GM20000 (cell line): ENCODE results near the gene UBTF.

ENCODE experiments used
- DNase-seq: peaks from one replicate; pipeline ENCODE4 v3.0.0; 2012; ENCODE audit warnings: low spot score
- CTCF ChIP-seq: IDR thresholded peaks from 2 replicates; pipeline ENCODE4 v1.5.1; 2012; ENCODE audit warnings: mild to moderate bottlenecking, control low read depth; ENCODE audit errors: extremely low read depth, missing control alignments

The UBTF gene

GRCh38 chr17:44254361-44255095, 35.1 kb upstream of the UBTF start:
- no peak for TF ChIP-seq CTCF
- no peak for DNase-seq

DNA sequence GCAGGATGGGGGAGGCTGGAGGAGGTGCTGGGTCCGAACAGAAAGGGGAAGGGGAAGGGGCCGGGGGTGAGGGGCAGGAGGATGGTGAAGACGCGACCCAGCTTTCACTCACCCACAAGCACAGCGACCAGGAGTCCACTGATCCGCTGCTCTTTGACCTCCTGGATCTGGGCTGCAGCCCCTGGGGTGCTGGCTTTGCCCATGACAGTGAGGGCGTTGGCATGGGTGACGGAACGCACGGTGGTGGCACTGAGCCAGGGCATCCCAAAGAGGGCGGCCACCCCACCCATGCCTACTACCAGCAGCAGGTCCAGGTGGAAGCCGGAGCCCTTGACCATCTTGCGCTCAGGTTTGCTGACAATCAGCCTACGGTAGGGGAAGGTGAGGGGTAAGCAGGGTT, 33.5 kb upstream of the UBTF start:
- no peak for TF ChIP-seq CTCF
- no peak for DNase-seq

DNA sequence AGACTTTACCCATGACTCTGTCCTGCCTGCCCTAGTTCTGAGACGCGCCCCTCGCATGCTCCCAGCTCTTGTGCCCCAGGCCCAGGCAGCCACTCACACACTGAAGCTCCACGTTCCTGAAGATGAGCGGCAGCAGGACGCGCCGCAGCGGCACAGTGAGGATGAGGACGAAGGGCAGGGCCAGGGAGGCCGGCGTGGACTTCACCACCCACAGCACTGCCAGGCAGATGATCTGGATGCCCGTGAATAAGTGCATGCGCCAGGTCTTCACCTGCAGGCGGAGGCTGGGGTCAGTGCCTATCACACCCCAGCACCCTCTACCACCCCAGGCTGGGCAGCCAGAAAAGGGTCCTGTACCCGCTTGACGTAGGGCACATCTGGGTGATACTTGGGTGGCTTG, 31.6 kb upstream of the UBTF start:
- no peak for DNase-seq
- no peak for TF ChIP-seq CTCF

DNA sequence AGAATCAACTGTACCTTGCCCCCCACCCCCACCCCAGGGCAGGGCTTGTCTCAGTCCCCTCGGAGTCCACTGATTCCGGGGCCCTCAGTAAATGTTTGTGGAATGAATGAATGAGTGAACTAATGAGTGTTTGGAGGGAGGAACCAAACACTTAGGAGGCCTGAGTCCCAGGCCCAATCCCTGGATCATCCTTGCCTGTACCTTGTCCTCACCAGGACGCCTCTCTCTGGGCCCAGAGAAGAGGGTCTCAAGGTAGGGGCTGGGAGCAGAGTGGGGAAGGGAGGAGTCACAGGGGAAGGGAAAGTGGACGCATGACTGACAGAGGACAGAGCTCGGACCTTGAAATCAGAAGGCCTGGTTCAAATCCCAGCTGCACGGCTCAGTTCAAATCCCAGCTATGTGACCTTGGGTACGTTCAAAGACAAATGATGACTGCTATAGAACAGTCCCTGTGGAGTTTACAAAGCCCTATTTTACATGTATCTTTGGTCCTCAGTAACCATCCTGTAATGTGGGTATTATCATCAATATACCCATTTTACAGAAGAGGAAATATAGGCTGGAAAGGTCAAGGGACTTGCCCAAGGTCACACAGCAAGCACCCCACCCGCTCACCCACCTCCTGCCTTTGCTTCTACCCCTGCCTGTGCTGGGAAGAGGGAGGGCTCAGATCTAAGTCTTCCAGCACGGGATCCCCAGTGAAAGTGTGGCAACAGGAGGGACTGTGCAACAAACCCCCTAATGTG, 30.2 kb upstream of the UBTF start:
- no peak for TF ChIP-seq CTCF
- DNase-seq, result no peak

DNA sequence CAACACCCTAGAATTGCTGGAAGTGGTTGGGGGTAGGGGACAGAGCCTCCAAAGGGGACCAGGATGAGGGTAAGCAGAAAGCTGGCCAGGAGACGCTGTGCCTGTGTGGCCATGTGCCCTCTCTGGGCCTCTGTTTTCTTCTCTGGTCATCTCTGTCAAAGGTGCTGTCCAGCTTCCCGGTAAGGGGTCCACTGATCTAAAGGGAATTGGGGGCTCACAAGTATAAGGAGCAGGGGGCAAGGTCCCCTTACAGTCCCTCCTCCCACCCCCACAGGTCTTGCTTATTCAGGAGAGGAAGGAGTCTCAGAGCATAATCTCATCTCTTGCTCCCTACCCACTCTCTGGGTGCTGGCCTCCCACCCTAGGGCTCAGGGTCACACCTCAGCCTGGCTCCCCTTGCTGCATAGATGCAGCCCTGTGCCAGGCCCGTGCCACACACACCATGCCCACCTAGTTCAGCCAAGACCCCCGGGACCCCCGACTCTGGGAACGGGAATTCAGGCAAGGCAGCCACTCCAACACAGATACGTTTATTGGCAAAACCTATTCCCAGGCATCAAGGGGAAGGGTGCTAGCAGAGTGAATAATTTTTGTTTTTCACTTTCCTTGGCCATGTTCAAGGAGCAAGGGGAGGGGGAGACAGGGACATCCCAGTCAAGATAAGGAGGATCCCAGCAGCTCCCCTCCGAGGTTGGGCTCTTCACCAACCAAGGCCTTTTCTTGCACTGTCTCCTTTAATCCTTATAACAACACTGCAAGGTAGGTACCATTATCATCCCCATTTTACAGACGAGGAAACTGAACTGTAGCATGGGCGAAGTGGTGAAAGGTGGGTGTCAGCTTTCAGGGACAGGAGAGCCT, 28.6 kb upstream of the UBTF start:
- no peak for DNase-seq
- TF ChIP-seq CTCF, result no peak

- TF ChIP-seq CTCF, result no peak
Measured at GRCh38 chr17:44247440-44247841, 28.0 kb upstream of the UBTF start.

More at GRCh38 chr17:44247440-44247841, 28.0 kb upstream of the UBTF start:
- DNase-seq, result no peak
